ENCODE results near the gene CCDC27. TPM values are rescaled to one million over a fixed set of nuclear protein-coding genes. Genes with fewer than 3 reads are reported as not detected.

CCDC27 gene
- total RNA-seq, 4 donors from 2014 or later, result not detected

DNA sequence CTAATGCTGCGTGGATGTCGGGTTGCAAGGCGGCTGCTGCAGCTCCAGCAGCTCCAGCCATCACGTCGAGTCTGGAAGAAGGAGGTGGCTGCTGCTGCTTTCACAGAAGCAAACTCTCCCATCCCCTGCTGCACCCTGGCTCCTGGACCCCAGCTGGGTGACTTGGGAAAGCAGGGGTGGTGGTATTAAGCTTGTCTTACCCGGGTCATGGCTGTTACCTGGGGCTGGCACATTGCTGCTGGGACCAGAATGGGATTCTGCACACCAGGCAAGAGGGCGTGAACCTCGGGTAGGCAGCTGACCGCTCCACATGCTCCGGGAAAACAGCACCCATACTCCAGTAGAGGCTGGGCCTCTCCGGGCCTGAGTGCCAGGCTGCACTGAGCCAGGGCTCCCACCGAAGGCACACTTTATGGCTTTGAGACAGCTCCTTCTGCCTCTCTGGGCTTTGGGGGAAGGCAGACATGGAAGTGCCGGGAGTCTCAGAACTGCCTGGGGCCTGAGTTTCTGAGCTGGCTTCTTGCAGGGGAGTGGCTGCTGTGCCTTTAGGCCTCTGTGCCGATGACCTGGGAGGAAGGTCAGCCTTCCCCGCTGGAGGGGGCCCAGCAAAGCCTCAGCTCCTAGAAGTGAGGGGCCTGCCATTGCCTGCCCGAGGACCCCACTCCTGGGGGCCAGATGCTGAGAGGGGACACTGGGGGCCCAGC is 21.5 kb downstream of the CCDC27 start:
- Histone ChIP-seq H3K4me3 (no peak overlapping the region), H3K36me3 (no peaks in the 10 kb centered on the region), H3K27me3 (peaks cover 21% of the 10 kb centered on the region), H3K27ac (peak overlapping the region in 1 of 4 donors; percentile 86), H3K9me3 (no peaks in the 10 kb centered on the region), H3K4me1 (peaks cover 9 to 36% (median 27%) of the 10 kb centered on the region in 4 donors)
- TF ChIP-seq, protein P1, sequence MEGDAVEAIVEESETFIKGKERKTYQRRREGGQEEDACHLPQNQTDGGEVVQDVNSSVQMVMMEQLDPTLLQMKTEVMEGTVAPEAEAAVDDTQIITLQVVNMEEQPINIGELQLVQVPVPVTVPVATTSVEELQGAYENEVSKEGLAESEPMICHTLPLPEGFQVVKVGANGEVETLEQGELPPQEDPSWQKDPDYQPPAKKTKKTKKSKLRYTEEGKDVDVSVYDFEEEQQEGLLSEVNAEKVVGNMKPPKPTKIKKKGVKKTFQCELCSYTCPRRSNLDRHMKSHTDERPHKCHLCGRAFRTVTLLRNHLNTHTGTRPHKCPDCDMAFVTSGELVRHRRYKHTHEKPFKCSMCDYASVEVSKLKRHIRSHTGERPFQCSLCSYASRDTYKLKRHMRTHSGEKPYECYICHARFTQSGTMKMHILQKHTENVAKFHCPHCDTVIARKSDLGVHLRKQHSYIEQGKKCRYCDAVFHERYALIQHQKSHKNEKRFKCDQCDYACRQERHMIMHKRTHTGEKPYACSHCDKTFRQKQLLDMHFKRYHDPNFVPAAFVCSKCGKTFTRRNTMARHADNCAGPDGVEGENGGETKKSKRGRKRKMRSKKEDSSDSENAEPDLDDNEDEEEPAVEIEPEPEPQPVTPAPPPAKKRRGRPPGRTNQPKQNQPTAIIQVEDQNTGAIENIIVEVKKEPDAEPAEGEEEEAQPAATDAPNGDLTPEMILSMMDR (IDR thresholded peaks at IDR 0.05), result no peak
- TF ChIP-seq POLR2AphosphoS5 (IDR thresholded peaks at IDR 0.05), result no peak
- TF ChIP-seq EP300 (IDR thresholded peaks at IDR 0.05; ENCODE audit: low read depth), result no peak
- TF ChIP-seq POLR2A (IDR thresholded peaks at IDR 0.05), result no peak
- in situ Hi-C loops (cut with MboI; ENCODE audit: low pct_ligation_motif_present in 1 of 4, low pct_unique_long_range_greater_than_20kb in 1 of 4, low sequenced_read_pairs in 3 of 4), result no loop called here
- 81% methylated on average over 9 of the region's 16 CpGs; no CpG with 5 or more reads in 1 of the 2 donors for WGBS, 2 donors (ENCODE audit: low coverage in 1 of 2)
- DNase-seq, result no peak
- intact Hi-C loops (cut with DNase I; ENCODE audit: low total_unique reads), result no loop called here

DNA sequence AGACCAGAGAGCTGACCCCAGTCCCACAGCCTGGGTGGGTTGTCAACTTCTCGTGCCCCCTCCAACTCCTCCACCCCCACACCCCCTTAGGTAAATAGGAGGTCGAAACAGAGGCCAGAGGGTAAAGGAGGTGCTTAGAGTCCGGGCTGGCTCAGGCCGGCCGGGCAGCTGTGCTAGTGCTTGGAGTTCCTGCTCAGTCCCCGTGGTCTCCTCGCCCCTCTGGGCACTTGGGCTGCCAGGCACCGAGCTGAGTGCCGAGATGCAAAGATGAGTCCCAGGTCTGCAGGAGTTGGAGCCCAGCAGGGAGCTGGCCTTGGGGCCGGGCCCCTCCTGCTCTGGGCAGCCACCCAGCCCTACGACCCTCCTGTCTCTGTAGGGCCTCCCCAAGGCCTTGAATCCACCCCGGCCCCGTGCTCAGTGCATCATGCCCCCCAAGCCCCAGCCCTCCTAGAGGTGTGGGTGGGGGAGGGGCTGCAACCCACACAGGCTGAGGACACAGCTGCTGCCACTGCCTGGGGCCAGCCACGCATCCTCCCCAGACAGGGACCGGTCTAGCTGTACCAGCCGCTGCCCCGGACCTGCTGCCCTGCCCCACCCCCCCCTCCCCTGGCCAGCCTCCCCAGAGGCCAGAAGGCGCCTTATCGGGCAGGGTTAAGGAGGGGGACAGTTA is 22.2 kb downstream of the CCDC27 start:
- in situ Hi-C loops (cut with MboI; ENCODE audit: low pct_ligation_motif_present in 1 of 4, low pct_unique_long_range_greater_than_20kb in 1 of 4, low sequenced_read_pairs in 3 of 4), result no loop called here
- peaks cover 9 to 36% (median 27%) of the 10 kb centered on the region in 4 donors for H3K4me1 ChIP-seq
- H3K4me3 ChIP-seq, result no peak overlapping the region
- TF ChIP-seq POLR2A (IDR thresholded peaks at IDR 0.05) (no peak), EP300 (IDR thresholded peaks at IDR 0.05; ENCODE audit: low read depth) (no peak), POLR2AphosphoS5 (IDR thresholded peaks at IDR 0.05) (no peak)
- TF ChIP-seq, protein P1 (IDR thresholded peaks at IDR 0.05), result no peak
- no peak for DNase-seq
- intact Hi-C loops (cut with DNase I; ENCODE audit: low total_unique reads), result no loop called here
- H3K27me3 ChIP-seq, result peaks cover 21% of the 10 kb centered on the region
- H3K9me3 ChIP-seq, result no peaks in the 10 kb centered on the region
- 79 to 82% methylated on average over 7 to 14 of the region's 19 CpGs for WGBS, 2 donors (ENCODE audit: low coverage in 1 of 2)
- H3K36me3 ChIP-seq, result peaks cover 0 to under 1% (median 0%) of the 10 kb centered on the region in 4 donors
- H3K27ac ChIP-seq, result peak overlapping the region in 1 of 4 donors; percentile 86

DNA sequence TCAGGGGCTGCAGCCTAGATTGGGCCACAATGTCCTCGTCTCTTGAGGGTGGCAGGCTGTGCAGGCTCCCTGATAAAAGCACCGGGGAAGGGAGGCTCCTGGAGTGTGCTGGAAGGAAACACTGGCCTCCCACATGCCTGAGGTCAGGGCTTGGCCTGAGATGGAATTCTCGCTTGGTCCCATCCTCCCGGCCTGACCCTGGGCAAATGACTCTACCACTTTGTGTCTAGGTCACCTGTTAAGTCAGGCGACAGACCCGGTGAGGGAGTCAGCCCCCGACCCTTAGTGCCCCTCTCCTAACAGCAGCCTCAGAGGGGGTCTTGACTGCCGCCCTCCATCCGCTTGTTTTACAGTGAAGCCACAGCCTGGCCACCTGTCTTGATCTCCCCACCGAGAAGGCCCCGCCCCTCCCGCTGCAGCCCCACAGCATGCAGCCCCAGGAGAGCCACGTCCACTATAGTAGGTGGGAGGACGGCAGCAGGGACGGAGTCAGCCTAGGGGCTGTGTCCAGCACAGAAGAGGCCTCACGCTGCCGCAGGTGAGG is 22.8 kb downstream of the CCDC27 start:
- Histone ChIP-seq H3K27ac (peak overlapping the region in 1 of 4 donors; percentile 34), H3K27me3 (peaks cover 21% of the 10 kb centered on the region), H3K4me3 (no peak overlapping the region), H3K36me3 (peaks cover 0 to 6% (median 2%) of the 10 kb centered on the region in 4 donors), H3K4me1 (peaks cover 9 to 36% (median 27%) of the 10 kb centered on the region in 4 donors), H3K9me3 (no peaks in the 10 kb centered on the region)
- DNase-seq, result peak; percentile 14
- TF ChIP-seq EP300 (IDR thresholded peaks at IDR 0.05; ENCODE audit: low read depth) (no peak), POLR2AphosphoS5 (IDR thresholded peaks at IDR 0.05) (no peak), POLR2A (IDR thresholded peaks at IDR 0.05) (no peak)
- TF ChIP-seq, protein P1 (IDR thresholded peaks at IDR 0.05), result no peak
- 63% methylated on average over 17 of the region's 17 CpGs; no CpG with 5 or more reads in 1 of the 2 donors for WGBS, 2 donors (ENCODE audit: low coverage in 1 of 2)
- in situ Hi-C loops (cut with MboI; ENCODE audit: low pct_ligation_motif_present in 1 of 4, low pct_unique_long_range_greater_than_20kb in 1 of 4, low sequenced_read_pairs in 3 of 4) (no loop called here), intact Hi-C loops (cut with DNase I; ENCODE audit: low total_unique reads) (no loop called here)

Data from transverse colon (tissue), 4 donors.